H1 (cell line): ENCODE measurements around the gene TRIM38. TPM values are rescaled to one million over a fixed set of nuclear protein-coding genes. Genes with fewer than 3 reads are reported as not detected.

Source experiments
- GTF2F1 ChIP-seq: IDR thresholded peaks from 2 replicates; pipeline ENCODE4 v1.6.1; 2012; ENCODE audit warnings: low read depth, low read length, improper control_type of control experiment, borderline replicate concordance
- KDM5A ChIP-seq: fragments of 200-600 bp; IDR thresholded peaks from 2 replicates; pipeline ENCODE4 v1.7.1; 2012; ENCODE audit warnings: mild to moderate bottlenecking, low read length, inconsistent platforms, mixed read lengths
- MAX ChIP-seq: IDR thresholded peaks from 2 replicates; pipeline ENCODE4 v1.6.1; 2012; ENCODE audit warnings: inconsistent platforms
- RFX5 ChIP-seq: IDR thresholded peaks from 2 replicates; pipeline ENCODE4 v1.6.1; 2011; ENCODE audit warnings: low read depth, low read length, improper control_type of control experiment, borderline replicate concordance
- SAP30 ChIP-seq: fragments of 300-600 bp; sonication (generic); IDR thresholded peaks from 2 replicates; pipeline ENCODE4 v1.7.1; 2012; ENCODE audit warnings: low read length, moderate library complexity, mild to moderate bottlenecking, inconsistent platforms; ENCODE audit not compliant: insufficient read depth, insufficient replicate concordance
- TAF1 ChIP-seq: IDR thresholded peaks from 2 replicates; pipeline ENCODE4 v1.6.1; 2011; ENCODE audit warnings: mild to moderate bottlenecking, low read depth, low read length
- TAF7 ChIP-seq: optimal IDR thresholded peaks from 2 replicates; pipeline ENCODE3; 2011; ENCODE audit warnings: low read depth, mild to moderate bottlenecking, inconsistent platforms, low read length, moderate library complexity, borderline replicate concordance
- TBP ChIP-seq: IDR thresholded peaks from 2 replicates; pipeline ENCODE4 v1.6.1; 2011; ENCODE audit warnings: low read depth, low read length, improper control_type of control experiment
- TCF12 ChIP-seq: IDR thresholded peaks from 2 replicates; pipeline ENCODE4 v1.6.1; 2011; ENCODE audit warnings: low read depth, mild to moderate bottlenecking, low read length
- USF2 ChIP-seq: IDR thresholded peaks from 2 replicates; pipeline ENCODE4 v1.6.1; 2011; ENCODE audit warnings: low read length, improper control_type of control experiment
- polyA plus RNA-seq, 7 experiments: library from polyadenylated mRNA; depleted of rRNA in 3 of 7; stranded (reverse) in 5 of 7; unstranded in 2 of 7; fragments of >200 nt in 5 of 7; fragments of 200-250 nt in 2 of 7; gene quantifications; 1 replicate in 5 of 7; 2 replicates in 1 of 7; 4 replicates in 1 of 7; pipeline versions ENCODE4 v1.2.1 to v1.2.3, GENCODE V29; 2011 to 2013; ENCODE audit warnings: missing spikeins in 2 of 7, mixed read lengths in 2 of 7
- total RNA-seq: library from RNA; stranded (reverse); fragmentation: NEBNext Ultra II Directional; extraction: Animal tissue kit (Norgen Biotek cat#: 25700); gene quantifications from 2 replicates; pipeline ENCODE4 v1.2.1, GENCODE V29; 2021
- TF ChIP-seq, protein P1 (sequence below): IDR thresholded peaks from 2 replicates; pipeline ENCODE4 v1.6.1; 2012; ENCODE audit warnings: low read length, inconsistent platforms

The TRIM38 gene
- total and polyA plus RNA-seq, 2 of the 8 experiments (the other 6 are each of a cell fraction or from before 2014, with no cell fraction given) = 0.43 to 0.56 TPM

DNA sequence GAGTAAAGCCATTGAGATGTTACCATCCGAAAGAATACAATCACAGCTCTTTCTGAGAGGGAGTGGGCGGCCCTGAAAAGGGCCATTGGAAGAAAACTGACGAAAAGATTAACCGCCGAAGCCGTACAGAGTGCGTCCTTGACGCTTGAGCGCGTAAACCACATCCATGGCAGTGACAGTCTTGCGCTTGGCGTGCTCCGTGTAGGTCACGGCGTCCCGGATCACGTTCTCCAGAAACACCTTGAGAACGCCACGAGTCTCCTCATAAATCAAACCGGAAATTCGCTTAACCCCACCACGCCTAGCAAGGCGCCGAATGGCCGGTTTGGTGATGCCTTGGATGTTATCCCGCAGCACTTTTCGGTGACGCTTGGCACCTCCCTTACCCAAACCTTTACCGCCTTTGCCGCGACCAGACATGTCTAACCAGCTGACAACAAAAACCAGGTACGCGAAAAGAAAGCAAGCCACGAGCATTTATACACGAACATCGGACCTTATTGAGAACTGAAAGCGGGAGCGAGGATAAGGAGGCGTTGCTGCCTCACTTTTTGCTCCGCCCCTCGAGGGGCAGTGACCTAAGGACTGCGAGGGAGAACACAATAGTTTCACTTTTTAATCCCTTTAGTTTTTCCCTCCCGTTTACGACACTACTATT, 64.4 kb downstream of the TRIM38 start (continued):
- peak; percentile 74 for TF ChIP-seq SAP30
- TF ChIP-seq, protein P1, sequence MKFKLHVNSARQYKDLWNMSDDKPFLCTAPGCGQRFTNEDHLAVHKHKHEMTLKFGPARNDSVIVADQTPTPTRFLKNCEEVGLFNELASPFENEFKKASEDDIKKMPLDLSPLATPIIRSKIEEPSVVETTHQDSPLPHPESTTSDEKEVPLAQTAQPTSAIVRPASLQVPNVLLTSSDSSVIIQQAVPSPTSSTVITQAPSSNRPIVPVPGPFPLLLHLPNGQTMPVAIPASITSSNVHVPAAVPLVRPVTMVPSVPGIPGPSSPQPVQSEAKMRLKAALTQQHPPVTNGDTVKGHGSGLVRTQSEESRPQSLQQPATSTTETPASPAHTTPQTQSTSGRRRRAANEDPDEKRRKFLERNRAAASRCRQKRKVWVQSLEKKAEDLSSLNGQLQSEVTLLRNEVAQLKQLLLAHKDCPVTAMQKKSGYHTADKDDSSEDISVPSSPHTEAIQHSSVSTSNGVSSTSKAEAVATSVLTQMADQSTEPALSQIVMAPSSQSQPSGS = peak; percentile 89
- peak; percentile 81; the same call in 1 of the 2 replicates for TF ChIP-seq TCF12
- TF ChIP-seq TBP = peak; percentile 98
- TF ChIP-seq TAF7 = peak; percentile 98
- peak; percentile 41 for TF ChIP-seq USF2
- TF ChIP-seq KDM5A = no peak
- peak; percentile 92 for TF ChIP-seq GTF2F1
- TF ChIP-seq MAX = peak; percentile 61
- no peak for TF ChIP-seq RFX5
- peak; percentile 98 for TF ChIP-seq TAF1
